HG03565 (cell line): ENCODE measurements around the gene SORCS2.

ENCODE experiments used
- ATAC-seq: cut with Tn5 transposase; IDR thresholded peaks from one replicate; pipeline ENCODE4 v1.9.1; 2021; ENCODE audit warnings: mild to moderate bottlenecking, moderate library complexity; ENCODE audit not compliant: unreplicated experiment

The SORCS2 gene

DNA sequence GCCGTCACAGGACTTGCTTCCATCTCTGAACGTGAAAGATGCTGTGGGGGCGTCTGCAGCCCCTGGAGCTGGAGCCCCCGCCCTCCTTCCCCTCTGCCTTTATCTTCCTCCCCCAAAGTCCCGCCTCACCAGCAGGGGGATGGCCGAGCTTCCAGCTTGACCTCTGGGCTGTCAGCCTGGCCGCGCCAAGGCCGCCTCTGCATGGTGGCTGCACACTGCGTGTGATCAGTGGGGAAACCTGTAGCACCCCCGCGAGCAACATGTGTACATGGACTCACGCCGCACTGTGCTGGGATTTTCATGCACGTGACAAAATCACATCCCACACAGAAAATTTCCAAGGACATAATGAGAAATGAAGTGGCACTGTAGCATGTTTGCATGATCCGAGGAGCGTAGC is 268.9 kb downstream of the SORCS2 start:
- no peak for ATAC-seq

GRCh38 chr4:7462509-7462971 is 270.2 kb downstream of the SORCS2 start:
- no peak for ATAC-seq

DNA sequence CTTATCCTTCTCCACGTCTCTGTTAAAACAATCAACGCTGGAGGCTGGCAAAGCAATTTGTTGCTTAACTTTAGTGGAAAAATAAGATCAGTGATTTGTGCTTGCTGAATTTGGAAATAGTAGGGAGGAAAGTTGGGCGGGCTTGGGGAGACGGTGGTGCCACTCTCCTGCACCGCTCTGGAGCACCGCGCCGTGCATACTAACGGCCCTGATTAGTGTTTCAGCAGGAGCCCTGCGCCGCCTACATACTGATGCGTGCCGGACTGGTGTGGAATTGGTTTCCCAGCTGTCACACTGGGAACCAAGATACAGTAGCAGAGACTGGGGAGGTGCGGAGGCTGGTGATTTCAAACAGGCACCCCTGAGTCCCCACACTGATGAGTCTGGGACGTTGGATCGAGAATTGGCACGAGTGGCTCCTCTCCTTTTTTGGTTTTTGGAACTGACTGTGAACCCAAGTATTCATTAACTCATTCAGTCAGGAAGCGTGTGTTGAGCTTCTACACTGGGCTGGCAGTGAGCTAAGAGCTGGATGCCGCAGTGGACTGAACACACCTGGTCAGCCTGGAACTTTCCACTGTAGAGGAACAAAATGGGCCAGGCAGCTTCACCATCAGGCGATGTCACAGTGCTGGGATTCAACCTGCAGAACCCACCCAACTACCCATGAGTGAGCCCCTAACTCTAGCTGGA is 271.4 kb downstream of the SORCS2 start:
- ATAC-seq = no peak

DNA sequence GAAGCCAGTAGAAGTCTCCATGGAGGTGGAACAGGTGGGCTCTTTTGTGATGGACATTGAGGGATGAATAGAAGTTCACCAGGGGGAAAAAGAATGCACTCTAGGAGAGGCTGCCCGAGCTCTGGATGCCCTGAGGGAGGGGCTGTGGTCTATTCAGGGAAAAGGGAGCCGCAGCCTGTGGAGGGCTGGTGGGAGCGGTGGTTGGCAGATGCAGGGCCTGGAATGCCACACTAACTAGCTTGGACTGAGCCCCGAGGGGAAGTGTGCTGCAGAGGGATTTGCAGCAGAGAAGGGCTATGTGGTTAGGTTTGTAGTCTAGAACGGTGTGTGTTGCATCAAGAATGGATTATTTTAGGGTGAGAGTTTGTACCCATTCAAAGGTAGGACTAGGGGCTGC is 271.9 kb downstream of the SORCS2 start:
- ATAC-seq = no peak

GRCh38 chr4:7465017-7465416 is 272.7 kb downstream of the SORCS2 start:
- ATAC-seq = no peak

DNA sequence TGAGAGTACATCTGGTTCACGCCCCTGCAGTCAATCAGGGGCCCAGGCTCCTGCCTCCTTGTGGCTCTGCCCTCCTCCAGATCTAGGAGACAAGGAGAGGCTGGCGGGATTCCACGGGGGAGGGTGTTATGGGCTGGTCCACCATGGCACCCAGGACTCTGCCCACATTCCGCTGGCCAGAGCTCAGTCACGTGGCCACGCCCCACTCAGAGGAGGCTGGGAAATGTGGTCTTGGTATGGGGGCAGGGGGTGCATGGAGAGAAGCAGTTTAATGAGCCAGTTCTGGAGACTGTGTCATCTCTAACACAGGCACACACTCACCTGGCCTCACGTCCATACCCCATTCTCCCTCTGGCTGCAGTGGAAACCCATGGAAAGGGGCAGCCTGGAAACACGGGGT is 273.9 kb downstream of the SORCS2 start:
- no peak for ATAC-seq

DNA sequence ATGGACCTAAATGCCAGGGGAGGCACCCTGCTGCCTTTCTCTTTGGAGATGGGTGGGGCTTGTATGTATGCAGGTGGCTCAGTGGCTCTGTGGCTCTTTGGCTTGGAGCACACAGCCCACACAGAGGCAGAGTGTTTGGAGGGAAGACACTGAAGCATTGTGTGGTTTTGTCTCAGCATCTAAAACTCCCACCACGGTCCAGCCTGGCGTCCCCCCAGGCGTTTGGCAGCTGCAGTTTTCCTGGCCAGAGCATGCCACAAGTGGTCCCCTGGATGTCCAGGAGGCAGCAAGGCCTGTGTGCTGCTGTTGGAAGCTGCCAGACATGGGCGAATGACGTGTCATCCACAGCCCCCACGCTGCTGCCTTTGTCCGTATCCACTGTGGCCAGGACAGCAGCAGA is 274.6 kb downstream of the SORCS2 start:
- no peak for ATAC-seq

- no peak for ATAC-seq
Measured at GRCh38 chr4:7467471-7467870, 275.1 kb downstream of the SORCS2 start.

- no peak for ATAC-seq
Measured at GRCh38 chr4:7469023-7469422, 276.7 kb downstream of the SORCS2 start.

- ATAC-seq = no peak
Measured at GRCh38 chr4:7470111-7470510, 277.8 kb downstream of the SORCS2 start.

DNA sequence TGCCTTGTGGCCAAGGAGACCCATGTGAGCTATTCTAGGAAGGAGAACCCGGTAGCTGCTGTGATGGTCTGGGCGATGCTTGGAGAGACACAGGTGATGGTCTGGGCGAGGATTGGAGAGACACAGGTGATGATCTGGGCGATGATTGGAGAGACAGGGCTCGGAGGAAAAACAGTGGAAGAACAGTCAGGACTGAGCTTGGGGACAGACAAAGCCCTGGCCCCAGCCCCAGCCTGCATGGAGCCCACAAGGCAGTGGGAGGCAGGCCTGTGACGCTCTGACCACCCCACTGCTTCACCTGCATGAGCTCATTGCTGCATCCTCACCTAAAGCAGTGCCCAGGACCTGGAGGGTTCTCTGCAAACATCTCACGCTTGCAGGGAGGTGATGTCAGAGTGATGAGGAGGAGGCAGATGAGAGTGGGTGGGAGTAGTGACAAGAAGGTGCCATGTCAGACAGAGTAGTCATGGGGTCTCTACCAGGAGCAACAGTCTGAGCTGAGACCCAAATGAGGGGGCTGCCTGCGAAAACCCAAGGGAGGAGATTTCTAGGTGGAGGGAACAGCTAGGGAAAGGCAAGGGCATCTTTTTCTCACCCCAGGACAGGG is 278.3 kb downstream of the SORCS2 start:
- ATAC-seq = no peak

- no peak for ATAC-seq
Measured at GRCh38 chr4:7472442-7473013, 280.2 kb downstream of the SORCS2 start.

- no peak for ATAC-seq
Measured at GRCh38 chr4:7473081-7473480, 280.7 kb downstream of the SORCS2 start.

- ATAC-seq = no peak
Measured at GRCh38 chr4:7474320-7474719, 282.0 kb downstream of the SORCS2 start.

DNA sequence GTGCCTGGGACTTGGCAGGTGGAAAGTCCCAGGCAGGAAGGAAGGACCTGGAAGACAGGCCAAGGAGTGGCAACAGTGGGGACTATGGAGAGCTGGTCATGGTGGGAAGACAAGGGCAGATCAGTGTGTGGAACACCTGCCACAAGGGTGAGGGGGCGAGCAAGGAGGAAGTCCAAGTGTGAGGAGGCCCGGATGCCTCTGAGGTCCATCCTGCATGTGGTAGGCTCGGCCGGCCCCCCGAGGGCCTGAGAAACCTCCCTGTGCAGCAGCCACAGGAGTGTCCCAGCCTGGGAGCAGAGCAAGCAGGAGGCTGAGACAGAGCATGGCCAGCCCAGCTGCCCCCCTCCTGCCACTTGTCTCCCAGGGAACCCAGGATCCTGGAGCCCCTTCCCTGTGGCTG is 282.9 kb downstream of the SORCS2 start:
- no peak for ATAC-seq

- no peak for ATAC-seq
Measured at GRCh38 chr4:7476820-7477219, 284.5 kb downstream of the SORCS2 start.

GRCh38 chr4:7477695-7478094 is 285.4 kb downstream of the SORCS2 start:
- no peak for ATAC-seq

DNA sequence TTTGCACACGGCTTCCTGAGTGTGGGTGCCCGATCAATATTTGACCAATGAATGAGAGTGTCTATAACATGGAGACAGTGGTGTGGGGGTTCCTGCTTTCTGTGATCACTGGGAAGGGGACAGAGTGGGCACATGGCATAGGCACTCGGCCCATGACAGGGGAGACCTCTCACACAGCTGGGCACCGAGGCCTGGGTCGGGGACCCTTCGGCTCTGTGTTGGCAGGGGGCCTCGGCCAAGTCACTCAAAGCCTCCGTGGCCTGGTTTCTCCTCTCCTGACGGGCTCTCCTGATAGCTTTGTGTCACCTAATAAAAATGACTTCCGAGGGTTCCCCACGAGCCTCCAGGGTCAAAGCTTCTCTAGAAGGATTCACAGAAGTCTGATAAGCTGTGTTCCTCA is 286.3 kb downstream of the SORCS2 start:
- no peak for ATAC-seq

DNA sequence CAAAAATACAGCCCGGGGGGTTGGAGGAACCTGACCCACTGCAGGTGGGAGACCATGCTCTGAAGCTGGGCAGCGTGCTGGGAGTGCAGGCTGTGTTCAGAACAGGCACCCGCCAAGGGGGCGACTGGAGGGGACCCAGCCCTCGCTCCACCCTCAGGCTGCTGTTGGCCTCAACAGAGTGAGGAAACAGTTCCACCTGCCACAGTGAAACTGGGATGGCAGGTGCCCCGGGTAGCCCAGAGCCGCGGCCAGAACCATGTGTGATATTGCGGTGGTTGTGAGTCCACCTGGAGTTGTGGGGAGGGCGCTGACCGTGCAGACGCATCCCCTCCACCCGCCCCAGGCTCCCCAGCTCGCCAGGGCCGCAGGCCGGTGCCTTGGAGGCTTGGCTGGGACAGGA is 288.1 kb downstream of the SORCS2 start:
- ATAC-seq = no peak

DNA sequence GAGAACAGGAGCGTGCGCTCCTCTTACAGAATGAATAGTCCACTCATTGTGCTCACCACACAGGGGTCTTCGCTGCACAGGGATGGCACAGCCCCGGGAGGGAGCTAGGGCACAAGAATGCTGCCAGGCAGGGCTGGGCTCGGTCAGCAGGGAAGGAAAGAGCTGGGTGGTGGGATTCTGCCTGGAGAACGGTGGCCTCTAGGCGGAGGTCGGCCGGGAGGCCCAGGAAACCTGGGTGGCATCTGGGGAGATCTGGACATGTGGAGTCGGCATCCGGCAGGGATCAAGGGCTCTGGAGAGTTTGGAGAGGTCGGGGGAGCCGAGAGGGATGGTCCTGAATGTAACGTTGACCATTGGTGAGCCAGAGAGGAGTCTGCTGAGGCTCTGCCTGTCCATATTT is 288.9 kb downstream of the SORCS2 start:
- no peak for ATAC-seq

DNA sequence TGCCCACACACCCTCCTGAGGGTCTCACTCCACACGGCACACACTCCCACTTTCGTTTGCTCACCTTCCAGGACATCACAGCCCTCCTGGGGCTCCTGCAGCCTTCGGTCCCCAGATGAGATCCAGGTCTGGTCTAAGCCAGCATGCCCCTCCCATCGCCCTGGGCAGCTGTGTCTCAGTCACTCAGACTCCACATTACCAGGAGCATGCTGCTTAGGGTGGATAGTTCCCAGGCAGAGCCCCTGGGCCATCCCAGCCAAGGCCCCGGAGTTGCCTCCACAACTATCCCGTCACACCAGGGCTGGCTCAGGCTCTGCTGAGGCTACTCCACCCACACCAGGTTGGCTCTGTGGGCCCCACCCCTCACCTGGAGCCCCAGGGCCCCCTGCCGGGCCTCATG is 292.8 kb downstream of the SORCS2 start:
- no peak for ATAC-seq

- ATAC-seq = no peak
Measured at GRCh38 chr4:7486101-7486500, 293.8 kb downstream of the SORCS2 start.
